Sciatic nerve (tissue), 2 donors: Measurements from ENCODE around the gene CHST3. TPM values are rescaled to one million over a fixed set of nuclear protein-coding genes. Genes with fewer than 3 reads are reported as not detected.

Experiments
- ATAC-seq: fragments of 200-7000 bp; cut with Tn5 transposase; one replicate; pipeline ENCODE4 v1.9.1; 2020; ENCODE audit warnings: mild to moderate bottlenecking, moderate library complexity
- DNase-seq: peaks from one replicate; pipeline ENCODE4 v3.0.0-alpha.2; 2020; ENCODE audit warnings: low spot score
- intact Hi-C: fragments of 100-400 bp; cut with DNase I; formaldehyde crosslinking; loops from one replicate; pipeline ENCODE4 v1.14.2; 2022
- total RNA-seq: library from RNA; stranded (reverse); fragmentation: NEBNext Ultra II Directional; extraction: Animal tissue kit (Norgen Biotek cat#: 25700); gene quantifications from one replicate; pipeline ENCODE4 v1.2.1, GENCODE V29; 2021
- donor health status: DM: no; HTN: no; CAD: no.
- donor health status: DM: no; HTN: no; CAD: no.

The CHST3 gene
- total RNA-seq, 1 donor from 2014 or later = 36.5 TPM

DNA sequence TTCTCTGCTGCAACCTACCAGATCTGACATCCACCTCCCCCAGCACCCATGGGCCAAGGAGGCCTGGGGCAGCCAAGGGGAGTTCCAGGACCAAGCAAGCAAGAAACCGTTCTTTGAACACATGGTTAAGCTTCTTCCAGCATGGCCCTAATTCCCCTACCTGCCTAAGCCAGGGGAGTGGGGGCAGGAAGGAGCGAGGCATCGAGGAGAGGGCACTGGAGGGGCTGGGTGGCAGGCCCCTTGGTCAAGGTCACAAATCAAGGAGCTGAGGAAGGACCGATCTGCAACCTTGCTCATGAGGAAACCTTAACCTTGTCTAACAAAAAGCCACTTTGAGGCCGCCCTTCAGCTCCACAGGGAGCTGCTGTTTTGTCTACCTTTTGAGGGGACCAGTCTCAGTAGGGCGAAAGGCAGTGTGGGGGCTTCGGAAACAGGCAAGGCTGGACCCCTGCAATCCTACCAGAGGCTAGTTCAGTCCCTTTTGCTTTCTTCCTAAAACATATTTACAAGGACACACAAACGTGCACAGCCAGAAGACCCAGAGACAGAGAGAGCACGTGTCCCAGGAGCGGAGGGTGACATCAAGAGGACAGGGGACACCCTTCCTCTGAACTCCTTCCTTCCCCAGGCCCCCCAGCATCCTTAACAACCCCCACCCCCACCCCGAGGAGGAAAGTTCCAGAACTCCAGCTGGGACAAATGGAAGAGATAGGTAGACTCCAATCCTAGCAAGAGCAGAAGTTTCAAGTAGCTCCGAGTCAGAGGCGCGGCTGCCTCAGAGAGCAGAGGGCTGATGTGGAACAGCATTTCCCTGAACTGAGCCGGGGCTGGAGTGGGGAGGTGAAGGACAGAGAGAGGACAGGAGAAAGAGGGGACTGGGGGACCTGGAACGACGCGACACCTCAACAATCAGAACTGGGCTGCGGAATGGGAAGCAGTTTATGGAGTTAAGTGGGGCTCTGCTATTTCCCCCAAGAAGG, 95.9 kb downstream of the CHST3 start:
- intact Hi-C loops = no loop called here
- DNase-seq (no peak), ATAC-seq (no peak)

DNA sequence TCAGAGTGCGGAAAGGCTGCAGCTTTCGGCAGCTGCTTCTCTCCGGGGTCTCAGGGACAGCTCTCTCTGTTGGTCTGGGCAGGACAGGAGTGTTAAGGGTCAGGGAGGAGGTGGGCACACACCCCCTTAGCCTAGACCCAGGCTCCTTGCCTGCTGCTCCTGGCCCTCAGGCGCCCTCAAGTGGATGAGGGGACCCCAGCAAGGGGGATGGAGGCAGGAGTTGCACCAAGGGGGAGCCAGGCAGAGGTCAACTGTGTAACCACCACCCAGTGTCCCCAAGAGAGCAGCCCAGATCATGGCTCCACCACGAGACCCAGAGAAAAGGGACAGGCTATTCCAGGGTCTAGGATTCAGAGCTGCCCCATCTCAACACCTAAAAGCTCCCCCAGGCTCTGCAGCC, 97.3 kb downstream of the CHST3 start:
- intact Hi-C loops = no loop called here
- ATAC-seq (no peak), DNase-seq (no peak)

- DNase-seq (no peak), ATAC-seq (no peak)
- intact Hi-C loops = no loop called here
These were observed 97.7 kb downstream of the CHST3 start for GRCh38 chr10:72061930-72062329.

GRCh38 chr10:72062382-72062781, 98.2 kb downstream of the CHST3 start:
- intact Hi-C loops = no loop called here
- DNase-seq = no peak

More at GRCh38 chr10:72062382-72062781, 98.2 kb downstream of the CHST3 start:
- ATAC-seq = no peak

Other genes with a start within 250 kb of the CHST3 start
- 0.53 TPM for gene C10orf105, start 244.6 kb upstream of the CHST3 start, total RNA-seq
- gene VSIR, start 190.9 kb upstream of the CHST3 start, total RNA-seq = 171 TPM
- 920 TPM for gene PSAP, start 113.1 kb upstream of the CHST3 start, total RNA-seq
- 5.3 TPM for gene SPOCK2, start 124.2 kb downstream of the CHST3 start, total RNA-seq